ENCODE results near the gene CYB5R4.

CYB5R4 gene

GRCh38 chr6:83984411-83984810 is 124.9 kb downstream of the CYB5R4 start:
- DNase-seq (ENCODE audit: low read depth), result no peak

GRCh38 chr6:83985308-83985713 is 125.8 kb downstream of the CYB5R4 start:
- DNase-seq (ENCODE audit: low read depth), result no peak

GRCh38 chr6:83985715-83986114 is 126.2 kb downstream of the CYB5R4 start:
- no peak for DNase-seq (ENCODE audit: low read depth)

GRCh38 chr6:83998021-83998584 is 138.6 kb downstream of the CYB5R4 start:
- DNase-seq (ENCODE audit: low read depth), result no peak

- no peak for DNase-seq (ENCODE audit: low read depth)
These were observed 141.6 kb downstream of the CYB5R4 start for GRCh38 chr6:84001119-84001518.

- DNase-seq (ENCODE audit: low read depth), result no peak
These were observed 142.7 kb downstream of the CYB5R4 start for GRCh38 chr6:84002226-84002625.

- no peak for DNase-seq (ENCODE audit: low read depth)
These were observed 143.6 kb downstream of the CYB5R4 start for GRCh38 chr6:84003131-84003530.

- no peak for DNase-seq (ENCODE audit: low read depth)
These were observed 144.2 kb downstream of the CYB5R4 start for GRCh38 chr6:84003654-84004053.

- DNase-seq (ENCODE audit: low read depth), result no peak
These were observed 148.4 kb downstream of the CYB5R4 start for GRCh38 chr6:84007871-84008270.

GRCh38 chr6:84013354-84013753 is 153.9 kb downstream of the CYB5R4 start:
- no peak for DNase-seq (ENCODE audit: low read depth)

GRCh38 chr6:84013931-84014330 is 154.4 kb downstream of the CYB5R4 start:
- no peak for DNase-seq (ENCODE audit: low read depth)

GRCh38 chr6:84016029-84016428 is 156.5 kb downstream of the CYB5R4 start:
- DNase-seq (ENCODE audit: low read depth), result no peak
